Measurements from ENCODE around the gene IL3RA. TPM values are rescaled to one million over a fixed set of nuclear protein-coding genes. Genes with fewer than 3 reads are reported as not detected.

The IL3RA gene
- total and polyA plus RNA-seq, 3 donors from 2014 or later: 3.4 to 5.5 (median 4.6) TPM

- Histone ChIP-seq H3K27ac (no peak overlapping the region), H3K4me1 (no peaks in the 10 kb centered on the region), H3K9me3 (no peaks in the 10 kb centered on the region), H3K4me3 (no peak overlapping the region), H3K36me3 (ENCODE audit: low read depth, missing control alignments) (no peaks in the 10 kb centered on the region), H3K27me3 (no peaks in the 10 kb centered on the region)
- DNase-seq: no peak
- no peak for TF ChIP-seq POLR2A (IDR thresholded peaks at IDR 0.05)
- TF ChIP-seq CTCF (IDR thresholded peaks at IDR 0.05): no peak
- intact Hi-C loops (cut with DNase I; ENCODE audit: low total_unique reads): no loop called here
These were observed 70.5 kb downstream of the IL3RA start for GRCh38 chrX:1407035-1407434.

- DNase-seq: peak; percentile 13
- no peak overlapping the region for H3K4me3 ChIP-seq
- no peak overlapping the region for H3K27ac ChIP-seq
- TF ChIP-seq POLR2A (IDR thresholded peaks at IDR 0.05) (no peak), CTCF (IDR thresholded peaks at IDR 0.05) (no peak)
- no peaks in the 10 kb centered on the region for H3K36me3 ChIP-seq (ENCODE audit: low read depth, missing control alignments)
- no peaks in the 10 kb centered on the region for H3K9me3 ChIP-seq
- H3K27me3 ChIP-seq: no peaks in the 10 kb centered on the region
- WGBS, 2 donors: 57 to 66% methylated on average over 12 of the region's 12 CpGs
- no peaks in the 10 kb centered on the region for H3K4me1 ChIP-seq
- intact Hi-C loops (cut with DNase I; ENCODE audit: low total_unique reads): no loop called here
These were observed 74.7 kb downstream of the IL3RA start for GRCh38 chrX:1411326-1411725.

GRCh38 chrX:1412551-1413161, 76.1 kb downstream of the IL3RA start:
- Histone ChIP-seq H3K27ac (no peak overlapping the region), H3K36me3 (ENCODE audit: low read depth, missing control alignments) (no peaks in the 10 kb centered on the region), H3K4me1 (no peaks in the 10 kb centered on the region), H3K9me3 (no peaks in the 10 kb centered on the region), H3K27me3 (no peaks in the 10 kb centered on the region), H3K4me3 (no peak overlapping the region)
- intact Hi-C loops (cut with DNase I; ENCODE audit: low total_unique reads): no loop called here
- no peak for TF ChIP-seq POLR2A (IDR thresholded peaks at IDR 0.05)
- no peak for TF ChIP-seq CTCF (IDR thresholded peaks at IDR 0.05)
- DNase-seq: no peak
- 85 to 93% methylated on average over 24 to 31 of the region's 31 CpGs for WGBS, 2 donors

- H3K4me1 ChIP-seq: no peaks in the 10 kb centered on the region
- no peak overlapping the region for H3K4me3 ChIP-seq
- H3K36me3 ChIP-seq (ENCODE audit: low read depth, missing control alignments): no peaks in the 10 kb centered on the region
- H3K27me3 ChIP-seq: no peaks in the 10 kb centered on the region
- TF ChIP-seq POLR2A (IDR thresholded peaks at IDR 0.05): no peak
- no peak for TF ChIP-seq CTCF (IDR thresholded peaks at IDR 0.05)
- WGBS, 2 donors: 58 to 59% methylated on average over 10 to 15 of the region's 15 CpGs
- no peaks in the 10 kb centered on the region for H3K9me3 ChIP-seq
- H3K27ac ChIP-seq: no peak overlapping the region
- no peak for DNase-seq
- intact Hi-C loops (cut with DNase I; ENCODE audit: low total_unique reads): no loop called here
These were observed 79.8 kb downstream of the IL3RA start for GRCh38 chrX:1416327-1416784.
